Osteoblast (primary cell): Measurements from ENCODE around the gene ENHO. TPM values are rescaled to one million over a fixed set of nuclear protein-coding genes. Genes with fewer than 3 reads are reported as not detected.

Experiments used
- DNase-seq: peaks from one replicate; pipeline ENCODE4 v3.0.0; 2011; ENCODE audit warnings: low spot score, mixed read lengths; ENCODE audit not compliant: insufficient read length; ENCODE audit errors: missing footprints
- H2AFZ ChIP-seq: 2 replicates; pipeline ENCODE4 v1.6.0; 2011; ENCODE audit warnings: mild to moderate bottlenecking, low read length
- H3K27ac ChIP-seq: 2 replicates; pipeline ENCODE4 v1.5.1; 2011; ENCODE audit warnings: mild to moderate bottlenecking, low read depth, low read length, moderate library complexity
- H3K27me3 ChIP-seq: 2 replicates; pipeline ENCODE4 v1.6.0; 2012; ENCODE audit warnings: mild to moderate bottlenecking, control low read depth, inconsistent platforms, low read length, moderate library complexity; ENCODE audit not compliant: insufficient read depth
- H3K36me3 ChIP-seq: 2 replicates; pipeline ENCODE4 v1.5.1; 2011; ENCODE audit warnings: mild to moderate bottlenecking, low read length, control low read depth, moderate library complexity; ENCODE audit not compliant: insufficient read depth
- H3K4me1 ChIP-seq: 2 replicates; pipeline ENCODE4 v1.5.1; 2011; ENCODE audit warnings: mild to moderate bottlenecking, low read length, control low read depth, moderate library complexity; ENCODE audit not compliant: insufficient read depth
- H3K4me2 ChIP-seq: 2 replicates; pipeline ENCODE4 v1.6.0; 2011; ENCODE audit warnings: mild to moderate bottlenecking, low read length; ENCODE audit not compliant: insufficient read depth
- H3K4me3 ChIP-seq: fragments of 200-600 bp; sonication (generic); 3 replicates; pipeline ENCODE4 v1.5.1; 2012; ENCODE audit warnings: mild to moderate bottlenecking, low read length, inconsistent platforms; ENCODE audit not compliant: insufficient read depth
- H3K79me2 ChIP-seq: 2 replicates; pipeline ENCODE4 v1.6.0; 2012; ENCODE audit warnings: mild to moderate bottlenecking, low read length, control low read depth, inconsistent platforms; ENCODE audit not compliant: insufficient read depth
- H3K9me3 ChIP-seq: 2 replicates; pipeline ENCODE4 v1.5.1; 2011; ENCODE audit warnings: low read depth, low read length, control low read depth
- H4K20me1 ChIP-seq: 2 replicates; pipeline ENCODE4 v1.6.0; 2012; ENCODE audit warnings: mild to moderate bottlenecking, low read length, control low read depth; ENCODE audit not compliant: insufficient read depth
- total RNA-seq: library from RNA; depleted of rRNA; stranded (reverse); fragments of >200 nt; gene quantifications from 2 replicates; pipeline ENCODE4 v1.2.3, GENCODE V29; 2012
- TF ChIP-seq, protein P1 (sequence below): IDR thresholded peaks from 2 replicates; pipeline ENCODE4 v1.5.1; 2011; ENCODE audit warnings: mild to moderate bottlenecking, low read depth, low read length, moderate library complexity; ENCODE audit errors: extremely low read depth

ENHO gene
- total RNA-seq, 1 donor = under 0.01 TPM

DNA sequence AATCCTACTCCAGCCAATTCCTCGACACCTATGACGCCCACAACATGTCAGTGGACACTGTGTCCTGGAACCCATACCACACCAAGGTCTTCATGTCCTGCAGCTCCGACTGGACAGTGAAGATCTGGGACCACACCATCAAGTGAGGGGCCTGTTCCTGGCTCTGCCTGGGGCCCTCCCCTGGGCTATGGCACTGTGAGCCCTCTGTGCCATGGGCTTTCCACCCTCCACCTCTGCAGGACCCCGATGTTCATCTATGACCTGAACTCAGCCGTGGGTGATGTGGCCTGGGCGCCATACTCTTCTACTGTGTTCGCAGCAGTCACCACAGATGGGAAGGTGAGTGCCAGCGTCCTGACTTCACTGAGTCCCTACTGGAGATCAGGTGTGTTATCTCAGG, 8.4 kb downstream of the ENHO start:
- TF ChIP-seq, protein P1, sequence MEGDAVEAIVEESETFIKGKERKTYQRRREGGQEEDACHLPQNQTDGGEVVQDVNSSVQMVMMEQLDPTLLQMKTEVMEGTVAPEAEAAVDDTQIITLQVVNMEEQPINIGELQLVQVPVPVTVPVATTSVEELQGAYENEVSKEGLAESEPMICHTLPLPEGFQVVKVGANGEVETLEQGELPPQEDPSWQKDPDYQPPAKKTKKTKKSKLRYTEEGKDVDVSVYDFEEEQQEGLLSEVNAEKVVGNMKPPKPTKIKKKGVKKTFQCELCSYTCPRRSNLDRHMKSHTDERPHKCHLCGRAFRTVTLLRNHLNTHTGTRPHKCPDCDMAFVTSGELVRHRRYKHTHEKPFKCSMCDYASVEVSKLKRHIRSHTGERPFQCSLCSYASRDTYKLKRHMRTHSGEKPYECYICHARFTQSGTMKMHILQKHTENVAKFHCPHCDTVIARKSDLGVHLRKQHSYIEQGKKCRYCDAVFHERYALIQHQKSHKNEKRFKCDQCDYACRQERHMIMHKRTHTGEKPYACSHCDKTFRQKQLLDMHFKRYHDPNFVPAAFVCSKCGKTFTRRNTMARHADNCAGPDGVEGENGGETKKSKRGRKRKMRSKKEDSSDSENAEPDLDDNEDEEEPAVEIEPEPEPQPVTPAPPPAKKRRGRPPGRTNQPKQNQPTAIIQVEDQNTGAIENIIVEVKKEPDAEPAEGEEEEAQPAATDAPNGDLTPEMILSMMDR = no peak
- no peak overlapping the region for H2AFZ ChIP-seq
- H3K4me3 ChIP-seq = no peak overlapping the region
- no peak for DNase-seq
- peaks cover 4% of the 10 kb centered on the region for H3K4me1 ChIP-seq
- no peaks in the 10 kb centered on the region for H3K9me3 ChIP-seq
- H3K27me3 ChIP-seq = peaks cover 15% of the 10 kb centered on the region
- no peak overlapping the region for H3K27ac ChIP-seq
- H3K4me2 ChIP-seq = no peak overlapping the region
- no peaks in the 10 kb centered on the region for H3K36me3 ChIP-seq
- H4K20me1 ChIP-seq = no peaks in the 10 kb centered on the region
- no peaks in the 10 kb centered on the region for H3K79me2 ChIP-seq

DNA sequence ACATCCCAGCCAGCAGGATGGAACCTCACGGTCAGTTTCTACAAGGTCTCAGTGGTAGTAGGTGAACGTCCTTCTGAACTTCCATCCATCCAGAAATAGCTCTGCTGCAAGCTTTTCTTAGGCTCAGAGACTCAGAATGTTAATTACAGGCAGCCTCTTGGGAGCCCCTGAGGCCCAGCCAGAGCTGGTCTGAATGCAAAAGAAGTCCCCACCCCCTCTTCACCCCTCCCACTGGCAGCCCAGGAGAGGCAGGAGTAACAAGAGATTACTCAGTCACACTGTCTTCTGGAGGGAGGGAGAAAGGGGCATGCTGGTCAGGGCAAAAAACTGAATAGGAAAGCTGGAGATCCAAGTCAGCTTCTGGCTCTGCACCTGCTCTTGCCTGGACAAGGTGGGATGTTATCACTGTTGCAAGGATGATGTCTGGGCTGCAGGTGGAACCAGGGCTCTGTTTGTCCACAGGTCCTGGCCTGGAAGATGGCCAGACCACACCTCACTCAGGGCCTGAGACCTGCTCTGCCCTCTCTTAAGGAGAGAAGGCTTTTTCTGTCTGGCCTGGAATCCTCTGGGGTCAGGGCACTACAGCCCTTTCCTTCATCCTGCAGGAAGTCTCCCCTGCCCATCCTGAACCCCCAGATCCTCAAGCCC, 9.1 kb downstream of the ENHO start:
- no peaks in the 10 kb centered on the region for H4K20me1 ChIP-seq
- no peak overlapping the region for H2AFZ ChIP-seq
- H3K4me2 ChIP-seq = no peak overlapping the region
- H3K79me2 ChIP-seq = no peaks in the 10 kb centered on the region
- H3K27ac ChIP-seq = no peak overlapping the region
- H3K4me3 ChIP-seq = no peak overlapping the region
- no peaks in the 10 kb centered on the region for H3K36me3 ChIP-seq
- peaks cover 10% of the 10 kb centered on the region for H3K27me3 ChIP-seq
- DNase-seq = peak; percentile 90
- H3K4me1 ChIP-seq = peaks cover 4% of the 10 kb centered on the region
- H3K9me3 ChIP-seq = no peaks in the 10 kb centered on the region
- TF ChIP-seq, protein P1 = no peak

DNA sequence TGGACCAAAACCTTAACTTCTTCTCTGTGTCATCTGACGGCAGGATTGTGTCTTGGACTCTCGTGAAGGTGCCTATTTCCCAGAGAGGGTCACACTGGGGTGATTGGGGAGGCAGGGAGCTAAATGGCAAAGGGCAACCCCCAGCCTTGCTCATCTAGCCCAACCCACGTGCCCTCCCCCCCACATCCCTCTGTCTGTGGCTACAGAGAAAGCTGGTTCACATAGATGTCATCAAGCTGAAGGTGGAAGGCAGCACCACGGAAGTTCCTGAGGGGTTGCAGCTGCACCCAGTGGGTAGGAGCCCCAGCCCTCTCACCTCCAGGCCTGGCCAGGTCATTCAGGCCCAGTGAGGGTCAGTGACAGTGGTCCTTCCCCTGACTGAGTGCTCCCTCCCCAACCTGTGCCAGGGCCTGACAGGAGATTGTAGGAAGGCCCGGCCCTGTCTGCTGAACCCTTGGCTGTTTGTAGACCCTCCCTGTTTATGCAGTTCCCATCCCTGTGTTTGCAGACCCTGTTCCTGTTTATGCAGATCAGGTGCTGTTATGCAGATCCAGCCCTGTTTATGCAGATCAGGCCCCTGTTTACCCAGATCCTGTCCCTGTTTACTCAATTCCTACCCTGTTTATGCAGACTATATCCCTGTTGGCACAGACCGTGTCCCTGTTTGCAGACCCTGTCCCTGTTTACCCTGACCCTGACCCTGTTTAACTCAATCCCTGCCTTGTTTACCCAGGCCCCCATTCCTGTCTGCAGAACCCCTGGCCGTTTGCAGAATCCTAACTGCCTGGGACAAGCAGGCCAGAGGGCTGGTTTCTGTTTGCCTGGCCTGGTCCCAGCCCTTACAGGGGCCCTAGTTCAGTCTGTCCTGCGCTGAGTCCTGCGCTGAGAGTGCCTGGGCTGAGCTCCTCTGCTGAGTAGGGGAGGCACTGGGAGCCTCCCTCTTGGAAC, 10.4 kb downstream of the ENHO start:
- Histone ChIP-seq H3K79me2 (no peaks in the 10 kb centered on the region), H3K36me3 (no peaks in the 10 kb centered on the region), H3K27ac (no peak overlapping the region), H2AFZ (no peak overlapping the region), H3K4me3 (no peak overlapping the region), H3K4me1 (peaks cover 4% of the 10 kb centered on the region), H3K9me3 (no peaks in the 10 kb centered on the region), H4K20me1 (no peaks in the 10 kb centered on the region), H3K27me3 (peaks cover 10% of the 10 kb centered on the region), H3K4me2 (no peak overlapping the region)
- TF ChIP-seq, protein P1 = no peak
- peak; percentile 76 for DNase-seq
